H9 (cell line): ENCODE results near the gene UBL4A. TPM values are rescaled to one million over a fixed set of nuclear protein-coding genes. Genes with fewer than 3 reads are reported as not detected.

Source experiments
- DNase-seq: peaks from one replicate; pipeline ENCODE4 v3.0.0-alpha.2; 2017
- H2AFZ ChIP-seq: one replicate; pipeline ENCODE4 v1.6.1; 2013; ENCODE audit warnings: mild to moderate bottlenecking, low read length, control low read depth, moderate library complexity
- H2AK5ac ChIP-seq: 2 replicates; pipeline ENCODE4 v1.6.1; 2013; ENCODE audit warnings: low read length, control low read depth, mixed read lengths; ENCODE audit not compliant: insufficient read length
- H2BK120ac ChIP-seq: one replicate; pipeline ENCODE4 v1.6.1; 2013; ENCODE audit warnings: low read depth, mild to moderate bottlenecking, low read length, control low read depth, inconsistent platforms; ENCODE audit not compliant: poor library complexity, severe bottlenecking
- H2BK12ac ChIP-seq: 2 replicates; pipeline ENCODE4 v1.6.1; 2013; ENCODE audit warnings: low read length, control low read depth, mixed read lengths, low read depth; ENCODE audit not compliant: insufficient read length
- H2BK15ac ChIP-seq: 2 replicates; pipeline ENCODE4 v1.6.1; 2013; ENCODE audit warnings: low read depth, low read length, control low read depth
- H2BK20ac ChIP-seq: one replicate; pipeline ENCODE4 v1.6.1; 2013; ENCODE audit warnings: low read depth, mild to moderate bottlenecking, low read length, control low read depth, inconsistent platforms; ENCODE audit not compliant: poor library complexity, severe bottlenecking
- H2BK5ac ChIP-seq: 2 replicates; pipeline ENCODE4 v1.6.1; 2013; ENCODE audit warnings: low read length, control low read depth, mixed read lengths; ENCODE audit not compliant: insufficient read length
- H3K14ac ChIP-seq: 2 replicates; pipeline ENCODE4 v1.6.1; 2013; ENCODE audit warnings: low read length, control low read depth; ENCODE audit not compliant: insufficient read depth
- H3K18ac ChIP-seq: 2 replicates; pipeline ENCODE4 v1.6.1; 2013; ENCODE audit warnings: low read depth, mild to moderate bottlenecking, mixed read lengths, low read length, control low read depth; ENCODE audit not compliant: insufficient read length
- H3K23ac ChIP-seq: 2 replicates; pipeline ENCODE4 v1.6.1; 2013; ENCODE audit warnings: low read length, control low read depth, mixed read lengths, low read depth; ENCODE audit not compliant: insufficient read length
- H3K23me2 ChIP-seq: 2 replicates; pipeline ENCODE4 v1.6.1; 2013; ENCODE audit warnings: low read depth, mild to moderate bottlenecking, mixed read lengths, low read length, control low read depth; ENCODE audit not compliant: insufficient read length, poor library complexity, severe bottlenecking
- H3K27ac ChIP-seq: 2 replicates; pipeline ENCODE4 v1.5.1; 2013; ENCODE audit warnings: low read length, control low read depth, mixed read lengths, low read depth; ENCODE audit not compliant: insufficient read length
- H3K27me3 ChIP-seq: 2 replicates; pipeline ENCODE4 v1.6.1; 2013; ENCODE audit warnings: low read length, control low read depth, inconsistent platforms; ENCODE audit not compliant: insufficient read depth
- H3K4ac ChIP-seq: 2 replicates; pipeline ENCODE4 v1.6.1; 2013; ENCODE audit warnings: low read depth, mild to moderate bottlenecking, control low read depth, inconsistent platforms, low read length, moderate library complexity
- H3K4me1 ChIP-seq: 2 replicates; pipeline ENCODE4 v1.6.1; 2013; ENCODE audit warnings: low read length, control low read depth, inconsistent platforms; ENCODE audit not compliant: insufficient read depth
- H3K4me2 ChIP-seq: 2 replicates; pipeline ENCODE4 v1.6.1; 2013; ENCODE audit warnings: low read length, control low read depth, mixed read lengths; ENCODE audit not compliant: insufficient read length, insufficient read depth
- H3K56ac ChIP-seq: 2 replicates; pipeline ENCODE4 v1.6.1; 2013; ENCODE audit warnings: low read depth, mild to moderate bottlenecking, mixed read lengths, low read length, control low read depth; ENCODE audit not compliant: insufficient read length
- H3K79me1 ChIP-seq: 2 replicates; pipeline ENCODE4 v1.6.1; 2013; ENCODE audit warnings: low read depth, mild to moderate bottlenecking, moderate library complexity, low read length, control low read depth, inconsistent platforms; ENCODE audit not compliant: insufficient read depth, poor library complexity, severe bottlenecking
- H3K79me2 ChIP-seq: 2 replicates; pipeline ENCODE4 v1.6.1; 2013; ENCODE audit warnings: low read length, control low read depth, inconsistent platforms; ENCODE audit not compliant: insufficient read depth
- H3K9ac ChIP-seq: 2 replicates; pipeline ENCODE4 v1.6.1; 2013; ENCODE audit warnings: low read length, control low read depth, mixed read lengths; ENCODE audit not compliant: insufficient read length; ENCODE audit errors: extremely low read depth
- H3K9me3 ChIP-seq: one replicate; pipeline ENCODE4 v1.6.1; 2013; ENCODE audit warnings: low read depth, low read length, inconsistent platforms; ENCODE audit not compliant: control insufficient read depth
- H3T11ph ChIP-seq: one replicate; pipeline ENCODE4 v1.6.1; 2013; ENCODE audit warnings: mild to moderate bottlenecking, low read length, control low read depth, inconsistent platforms
- H4K20me1 ChIP-seq: one replicate; pipeline ENCODE4 v1.6.1; 2013; ENCODE audit not compliant: control insufficient read depth, insufficient read length, insufficient read depth
- H4K5ac ChIP-seq: 2 replicates; pipeline ENCODE4 v1.6.1; 2013; ENCODE audit warnings: low read depth, mild to moderate bottlenecking, mixed read lengths, low read length, control low read depth; ENCODE audit not compliant: insufficient read length
- H4K8ac ChIP-seq: replicated peaks from 2 replicates; pipeline ENCODE4 v1.6.1; 2013; ENCODE audit warnings: low read length, control low read depth, mixed read lengths, low read depth; ENCODE audit not compliant: insufficient read length
- H4K91ac ChIP-seq: 2 replicates; pipeline ENCODE4 v1.6.1; 2013; ENCODE audit warnings: low read depth, mild to moderate bottlenecking, moderate library complexity, mixed read lengths, low read length, control low read depth; ENCODE audit not compliant: insufficient read length
- H3K27ac Mint-ChIP-seq, 3 experiments: 2 replicates in 2 of 3; 3 replicates in 1 of 3; pipeline ENCODE4 v1.8.0; 2020 to 2021; ENCODE audit warnings: mixed read lengths in 3 of 3, mild to moderate bottlenecking in 1 of 3, moderate library complexity in 1 of 3
- H3K27me3 Mint-ChIP-seq: 2 replicates; pipeline ENCODE4 v1.8.0; 2021; ENCODE audit warnings: low read depth, mild to moderate bottlenecking, moderate library complexity, mixed read lengths
- H3K36me3 Mint-ChIP-seq, 3 experiments: 2 replicates in 2 of 3; 3 replicates in 1 of 3; pipeline ENCODE4 v1.8.0; 2020 to 2021; ENCODE audit warnings: low read depth in 3 of 3, mixed read lengths in 3 of 3; ENCODE audit not compliant: insufficient read depth in 1 of 3
- H3K4me1 Mint-ChIP-seq, 2 experiments: 2 replicates each; pipeline ENCODE4 v1.8.0; 2020; ENCODE audit warnings: mixed read lengths in 2 of 2
- H3K4me3 Mint-ChIP-seq, 2 experiments: 2 replicates in 1 of 2; 3 replicates in 1 of 2; pipeline ENCODE4 v1.8.0; 2020 to 2021; ENCODE audit warnings: mild to moderate bottlenecking in 2 of 2, mixed read lengths in 2 of 2, moderate library complexity in 1 of 2
- H3K9me3 Mint-ChIP-seq, 2 experiments: 2 replicates in 1 of 2; 3 replicates in 1 of 2; pipeline ENCODE4 v1.8.0; 2020; ENCODE audit warnings: mild to moderate bottlenecking in 2 of 2, mixed read lengths in 2 of 2, moderate library complexity in 1 of 2
- CTCF ChIP-seq: fragments of 200-600 bp; sonication (generic); conservative IDR thresholded peaks from 3 replicates; pipeline ENCODE4 v1.8.0; 2021; ENCODE audit warnings: antibody characterized with exemption, mild to moderate bottlenecking
- WGBS: extraction: QIAGEN DNeasy Blood & Tissue Kit; methylation state at CpG from one replicate; pipeline ENCODE4 v1.1.7; 2013; ENCODE audit warnings: missing lambda C conversion rate, low lambda C conversion rate, mixed read lengths; ENCODE audit not compliant: insufficient read length; ENCODE audit errors: extremely low coverage; 5-methylcytosine and 5-hydroxymethylcytosine counted together
- total RNA-seq: library from RNA; stranded (reverse); gene quantifications from 2 replicates; pipeline ENCODE4 v1.2.1, GENCODE V29; 2021

Gene UBL4A
- total RNA-seq, 1 experiment from 2014 or later = 30.9 TPM

GRCh38 chrX:154466036-154466435 lies 20.4 kb downstream of the UBL4A start:
- Mint-ChIP-seq H3K9me3 (peaks cover 51 to 84% of the 10 kb centered on the region in 2 experiments), H3K4me1 (no peaks in the 10 kb centered on the region)

More at GRCh38 chrX:154466036-154466435, 20.4 kb downstream of the UBL4A start:
- Histone ChIP-seq H2BK120ac (no peak overlapping the region), H3K23me2 (no peaks in the 10 kb centered on the region), H3K18ac (no peak overlapping the region), H3K23ac (no peak overlapping the region), H2BK20ac (no peak overlapping the region), H3K9me3 (peaks cover 27% of the 10 kb centered on the region), H3K27ac (no peak overlapping the region), H3K4me2 (no peak overlapping the region), H3K4me1 (no peaks in the 10 kb centered on the region), H2BK12ac (no peak overlapping the region), H3K9ac (no peak overlapping the region), H3K14ac (no peak overlapping the region), H3K4ac (no peak overlapping the region), H3K79me1 (no peaks in the 10 kb centered on the region), H4K20me1 (no peaks in the 10 kb centered on the region), H3K56ac (no peak overlapping the region), H2AK5ac (no peak overlapping the region), H4K8ac (no peak overlapping the region), H2AFZ (no peak overlapping the region), H4K5ac (no peak overlapping the region), H3T11ph (no peak overlapping the region), H2BK5ac (no peak overlapping the region), H2BK15ac (no peak overlapping the region), H4K91ac (no peak overlapping the region), H3K27me3 (no peaks in the 10 kb centered on the region), H3K79me2 (no peaks in the 10 kb centered on the region)
- H3K27ac Mint-ChIP-seq = no peak overlapping the region
- no peak for DNase-seq
- no peaks in the 10 kb centered on the region; the same call in 1 of the 2 replicates for H3K27me3 Mint-ChIP-seq
- no peak for TF ChIP-seq CTCF
- H3K4me3 Mint-ChIP-seq = no peak overlapping the region
- peaks cover 22 to 57% (median 55%) of the 10 kb centered on the region in 3 experiments for H3K36me3 Mint-ChIP-seq
- no CpG with 5 or more reads among the region's 32 CpGs for WGBS
